Activated T-helper 1 cell treated with anti-CD3 and anti-CD28 coated beads, Interleukin-12 subunit alpha, Interleukin-12 subunit beta, Interleukin-2, Interleukin-4 antibody, amounts not matched to agents 30 ng/mL and 10 ng/mL and 1 ng/mL, durations not matched to agents 14 hours and 24 hours and 36 hours (primary cell): Measurements from ENCODE around the gene LETMD1. TPM values are rescaled to one million over a fixed set of nuclear protein-coding genes. Genes with fewer than 3 reads are reported as not detected.

ENCODE experiments used
- DNase-seq: peaks from one replicate; pipeline ENCODE4 v3.0.0; 2021; ENCODE audit warnings: low spot score
- H3K27ac Mint-ChIP-seq: one replicate; pipeline ENCODE4 v1.8.0; 2021; ENCODE audit warnings: mild to moderate bottlenecking, mixed read lengths
- H3K27me3 Mint-ChIP-seq: one replicate; pipeline ENCODE4 v1.8.0; 2022; ENCODE audit warnings: mild to moderate bottlenecking, moderate library complexity, mixed read lengths; ENCODE audit not compliant: insufficient read depth
- H3K36me3 Mint-ChIP-seq: one replicate; pipeline ENCODE4 v1.8.0; 2021; ENCODE audit warnings: low read depth, mixed read lengths
- H3K4me1 Mint-ChIP-seq: one replicate; pipeline ENCODE4 v1.8.0; 2021; ENCODE audit warnings: low read depth, mixed read lengths
- H3K4me3 Mint-ChIP-seq: one replicate; pipeline ENCODE4 v1.8.0; 2021; ENCODE audit warnings: mild to moderate bottlenecking, moderate library complexity, mixed read lengths
- H3K9me3 Mint-ChIP-seq: one replicate; pipeline ENCODE4 v1.8.0; 2021; ENCODE audit warnings: mixed read lengths
- intact Hi-C: fragments of 100-400 bp; cut with micrococcal nuclease; formaldehyde crosslinking; loops from one replicate; pipeline ENCODE4 v1.15.1; 2024
- total RNA-seq: library from RNA; stranded (reverse); gene quantifications from 2 replicates; pipeline ENCODE4 v1.2.3, GENCODE V29; 2022

LETMD1 gene
- 70.7 and 74.3 TPM in 2 replicates for total RNA-seq

GRCh38 chr12:51047655-51048540 is at the start of gene LETMD1:
TSS of gene LETMD1 (plus strand) at chr12:51048327. CDS start at chr12:51048357, 30 bp downstream.
- DNase-seq, result peak; percentile 91
- Mint-ChIP-seq H3K9me3 (no peaks in the 10 kb centered on the region), H3K36me3 (peaks cover 8% of the 10 kb centered on the region), H3K27me3 (no peaks in the 10 kb centered on the region), H3K27ac (peak within 1 kb of the TSS; percentile 87), H3K4me3 (peak within 1 kb of the TSS; percentile 95), H3K4me1 (peaks cover 28% of the 10 kb centered on the region)
- intact Hi-C loops, result loop anchor here (1.0 to 5.0 kb wide), 12 partner anchors 22 to 321 kb away; partner anchors contain the start of genes ATF1, BIN2, CSRNP2 and SLC11A2

GRCh38 chr12:50999093-50999492 is 49.0 kb upstream of the LETMD1 start:
- H3K36me3 Mint-ChIP-seq, result peaks cover 39% of the 10 kb centered on the region
- DNase-seq, result no peak
- intact Hi-C loops, result no loop called here

GRCh38 chr12:51000245-51000644 is 47.9 kb upstream of the LETMD1 start:
- no peaks in the 10 kb centered on the region for H3K9me3 Mint-ChIP-seq
- H3K27me3 Mint-ChIP-seq, result no peaks in the 10 kb centered on the region
- no peak overlapping the region for H3K4me3 Mint-ChIP-seq
- no peak for DNase-seq
- peaks cover 20% of the 10 kb centered on the region for H3K4me1 Mint-ChIP-seq
- intact Hi-C loops, result no loop called here
- H3K27ac Mint-ChIP-seq, result no peak overlapping the region
- peaks cover 34% of the 10 kb centered on the region for H3K36me3 Mint-ChIP-seq

More at GRCh38 chr12:50999093-50999492, 49.0 kb upstream of the LETMD1 start:
- Mint-ChIP-seq H3K27me3 (no peaks in the 10 kb centered on the region), H3K4me1 (peaks cover 20% of the 10 kb centered on the region), H3K9me3 (no peaks in the 10 kb centered on the region), H3K4me3 (no peak overlapping the region), H3K27ac (no peak overlapping the region)

GRCh38 chr12:51001799-51002198 is 46.3 kb upstream of the LETMD1 start:
- no peaks in the 10 kb centered on the region for H3K27me3 Mint-ChIP-seq
- no peak for DNase-seq
- H3K9me3 Mint-ChIP-seq, result no peaks in the 10 kb centered on the region
- intact Hi-C loops, result no loop called here
- peaks cover 34% of the 10 kb centered on the region for H3K36me3 Mint-ChIP-seq
- peaks cover 20% of the 10 kb centered on the region for H3K4me1 Mint-ChIP-seq
- no peak overlapping the region for H3K27ac Mint-ChIP-seq
- no peak overlapping the region for H3K4me3 Mint-ChIP-seq

GRCh38 chr12:51004504-51004903 is 43.6 kb upstream of the LETMD1 start:
- Mint-ChIP-seq H3K4me1 (peaks cover 19% of the 10 kb centered on the region), H3K27ac (no peak overlapping the region), H3K4me3 (no peak overlapping the region), H3K27me3 (no peaks in the 10 kb centered on the region), H3K36me3 (peaks cover 32% of the 10 kb centered on the region), H3K9me3 (no peaks in the 10 kb centered on the region)
- no peak for DNase-seq
- intact Hi-C loops, result no loop called here

- no peaks in the 10 kb centered on the region for H3K27me3 Mint-ChIP-seq
- no peak overlapping the region for H3K4me3 Mint-ChIP-seq
- H3K9me3 Mint-ChIP-seq, result no peaks in the 10 kb centered on the region
- H3K36me3 Mint-ChIP-seq, result peaks cover 28% of the 10 kb centered on the region
- no peak overlapping the region for H3K27ac Mint-ChIP-seq
- peaks cover 17% of the 10 kb centered on the region for H3K4me1 Mint-ChIP-seq
- DNase-seq, result no peak
- intact Hi-C loops, result no loop called here
These were observed 43.1 kb upstream of the LETMD1 start for GRCh38 chr12:51005030-51005429.

- no peak for DNase-seq
- Mint-ChIP-seq H3K27ac (no peak overlapping the region), H3K9me3 (no peaks in the 10 kb centered on the region), H3K27me3 (no peaks in the 10 kb centered on the region), H3K36me3 (peaks cover 22% of the 10 kb centered on the region), H3K4me3 (no peak overlapping the region), H3K4me1 (peaks cover 15% of the 10 kb centered on the region)
- intact Hi-C loops, result no loop called here
These were observed 42.5 kb upstream of the LETMD1 start for GRCh38 chr12:51005671-51006070.

- DNase-seq, result no peak
- Mint-ChIP-seq H3K27ac (peak overlapping the region; percentile 75), H3K4me1 (peaks cover 28% of the 10 kb centered on the region), H3K9me3 (no peaks in the 10 kb centered on the region), H3K36me3 (peaks cover 20% of the 10 kb centered on the region), H3K4me3 (peak overlapping the region; percentile 6), H3K27me3 (no peaks in the 10 kb centered on the region)
- intact Hi-C loops, result loop anchor here (1.0 kb wide), 1 partner anchor 18 kb away; the partner anchor contains the start of gene SLC11A2
These were observed 39.6 kb upstream of the LETMD1 start for GRCh38 chr12:51008329-51009055.

- Mint-ChIP-seq H3K27me3 (no peaks in the 10 kb centered on the region), H3K4me1 (peaks cover 28% of the 10 kb centered on the region), H3K9me3 (no peaks in the 10 kb centered on the region), H3K4me3 (peak overlapping the region; percentile 6), H3K36me3 (peaks cover 20% of the 10 kb centered on the region), H3K27ac (peak overlapping the region; percentile 75)
- intact Hi-C loops, result loop anchor here (1.0 kb wide), 1 partner anchor 17 kb away; the partner anchor contains the start of gene SLC11A2
- peak; percentile 28 for DNase-seq
These were observed 39.1 kb upstream of the LETMD1 start for GRCh38 chr12:51009056-51009440.

- intact Hi-C loops, result no loop called here
- no peaks in the 10 kb centered on the region for H3K9me3 Mint-ChIP-seq
- peaks cover 28% of the 10 kb centered on the region for H3K4me1 Mint-ChIP-seq
- H3K27me3 Mint-ChIP-seq, result no peaks in the 10 kb centered on the region
- H3K27ac Mint-ChIP-seq, result no peak overlapping the region
- no peak overlapping the region for H3K4me3 Mint-ChIP-seq
- peaks cover 8% of the 10 kb centered on the region for H3K36me3 Mint-ChIP-seq
- no peak for DNase-seq
These were observed 36.2 kb upstream of the LETMD1 start for GRCh38 chr12:51011955-51012354.

GRCh38 chr12:51012570-51013236 is 35.4 kb upstream of the LETMD1 start:
- no peak overlapping the region for H3K27ac Mint-ChIP-seq
- peaks cover 33% of the 10 kb centered on the region for H3K4me1 Mint-ChIP-seq
- no peak overlapping the region for H3K4me3 Mint-ChIP-seq
- H3K27me3 Mint-ChIP-seq, result no peaks in the 10 kb centered on the region
- no peak for DNase-seq
- intact Hi-C loops, result no loop called here
- H3K9me3 Mint-ChIP-seq, result no peaks in the 10 kb centered on the region
- peaks cover 8% of the 10 kb centered on the region for H3K36me3 Mint-ChIP-seq

- Mint-ChIP-seq H3K27ac (no peak overlapping the region), H3K27me3 (no peaks in the 10 kb centered on the region), H3K9me3 (no peaks in the 10 kb centered on the region), H3K4me3 (no peak overlapping the region), H3K36me3 (peaks cover 6% of the 10 kb centered on the region), H3K4me1 (peaks cover 33% of the 10 kb centered on the region)
- intact Hi-C loops, result no loop called here
- no peak for DNase-seq
These were observed 34.7 kb upstream of the LETMD1 start for GRCh38 chr12:51013441-51013840.
